Neural cell (in vitro differentiated cells): ENCODE measurements around the gene MYEF2.

Experiments used
- CTCF ChIP-seq: fragments of 450-650 bp; IDR thresholded peaks from 2 replicates; pipeline ENCODE4 v1.5.1; 2014; ENCODE audit warnings: antibody characterized with exemption, mild to moderate bottlenecking, moderate library complexity; ENCODE audit not compliant: poor library complexity, severe bottlenecking
- EP300 ChIP-seq: fragments of 450-650 bp; conservative IDR thresholded peaks from 2 replicates; pipeline ENCODE4 v1.6.1; 2014; ENCODE audit warnings: antibody characterized with exemption, mild to moderate bottlenecking, moderate library complexity; ENCODE audit not compliant: poor library complexity, severe bottlenecking
- EZH2 ChIP-seq: fragments of 200-600, 300-800 bp; shearing (Covaris generic), sonication (generic); IDR thresholded peaks from 2 replicates; pipeline ENCODE4 v1.6.1; 2014; ENCODE audit warnings: antibody characterized with exemption, low read length, borderline replicate concordance, mild to moderate bottlenecking; ENCODE audit not compliant: insufficient read depth, poor library complexity, severe bottlenecking
- POLR2AphosphoS5 ChIP-seq: IDR thresholded peaks from 2 replicates; pipeline ENCODE4 v1.6.1; 2012
- RAD21 ChIP-seq: fragments of 450-650 bp; conservative IDR thresholded peaks from 2 replicates; pipeline ENCODE4 v1.6.1; 2014; ENCODE audit warnings: antibody characterized with exemption, mild to moderate bottlenecking, moderate library complexity
- TAF1 ChIP-seq: IDR thresholded peaks from 2 replicates; pipeline ENCODE4 v1.6.1; 2012; ENCODE audit warnings: low read depth
- TF ChIP-seq, protein P1 (sequence below): IDR thresholded peaks from 2 replicates; pipeline ENCODE4 v1.6.1; 2012; ENCODE audit warnings: borderline replicate concordance

DNA sequence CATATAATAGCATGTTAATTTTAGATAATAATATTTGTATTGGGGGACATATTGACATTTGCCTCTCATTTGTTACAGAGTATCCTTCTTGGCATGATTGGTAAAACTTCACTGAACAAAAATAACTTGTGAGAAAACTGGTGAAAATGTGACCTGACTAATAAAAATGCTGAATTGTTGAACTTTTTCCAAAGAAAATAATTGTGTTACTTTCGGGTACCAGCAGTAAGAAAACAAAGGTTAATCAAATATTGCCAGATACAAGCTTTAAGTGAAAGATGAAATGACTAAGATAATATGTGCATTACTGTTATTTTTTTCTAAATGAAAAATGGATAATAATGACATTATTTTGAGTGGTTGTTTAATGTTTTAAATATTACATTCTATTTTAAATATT lies 43.2 kb upstream of the MYEF2 start:
- TF ChIP-seq EP300 (no peak), CTCF (no peak), TAF1 (no peak), EZH2 (no peak), RAD21 (no peak), POLR2AphosphoS5 (no peak)
- TF ChIP-seq, protein P1, sequence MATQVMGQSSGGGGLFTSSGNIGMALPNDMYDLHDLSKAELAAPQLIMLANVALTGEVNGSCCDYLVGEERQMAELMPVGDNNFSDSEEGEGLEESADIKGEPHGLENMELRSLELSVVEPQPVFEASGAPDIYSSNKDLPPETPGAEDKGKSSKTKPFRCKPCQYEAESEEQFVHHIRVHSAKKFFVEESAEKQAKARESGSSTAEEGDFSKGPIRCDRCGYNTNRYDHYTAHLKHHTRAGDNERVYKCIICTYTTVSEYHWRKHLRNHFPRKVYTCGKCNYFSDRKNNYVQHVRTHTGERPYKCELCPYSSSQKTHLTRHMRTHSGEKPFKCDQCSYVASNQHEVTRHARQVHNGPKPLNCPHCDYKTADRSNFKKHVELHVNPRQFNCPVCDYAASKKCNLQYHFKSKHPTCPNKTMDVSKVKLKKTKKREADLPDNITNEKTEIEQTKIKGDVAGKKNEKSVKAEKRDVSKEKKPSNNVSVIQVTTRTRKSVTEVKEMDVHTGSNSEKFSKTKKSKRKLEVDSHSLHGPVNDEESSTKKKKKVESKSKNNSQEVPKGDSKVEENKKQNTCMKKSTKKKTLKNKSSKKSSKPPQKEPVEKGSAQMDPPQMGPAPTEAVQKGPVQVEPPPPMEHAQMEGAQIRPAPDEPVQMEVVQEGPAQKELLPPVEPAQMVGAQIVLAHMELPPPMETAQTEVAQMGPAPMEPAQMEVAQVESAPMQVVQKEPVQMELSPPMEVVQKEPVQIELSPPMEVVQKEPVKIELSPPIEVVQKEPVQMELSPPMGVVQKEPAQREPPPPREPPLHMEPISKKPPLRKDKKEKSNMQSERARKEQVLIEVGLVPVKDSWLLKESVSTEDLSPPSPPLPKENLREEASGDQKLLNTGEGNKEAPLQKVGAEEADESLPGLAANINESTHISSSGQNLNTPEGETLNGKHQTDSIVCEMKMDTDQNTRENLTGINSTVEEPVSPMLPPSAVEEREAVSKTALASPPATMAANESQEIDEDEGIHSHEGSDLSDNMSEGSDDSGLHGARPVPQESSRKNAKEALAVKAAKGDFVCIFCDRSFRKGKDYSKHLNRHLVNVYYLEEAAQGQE, result no peak
